GM18498 (cell line): ENCODE measurements around the gene SMPD3.
A peak's percentile ranks its signal among the peaks of the same experiment; 100 is the strongest.

Experiments used
- ATAC-seq: cut with Tn5 transposase; IDR thresholded peaks from one replicate; pipeline ENCODE4 v1.9.1; 2021; ENCODE audit warnings: mild to moderate bottlenecking, moderate library complexity; ENCODE audit not compliant: unreplicated experiment

Gene SMPD3

GRCh38 chr16:68444056-68444657 is 4.2 kb downstream of the SMPD3 start:
- no peak for ATAC-seq

- ATAC-seq = no peak
Measured at GRCh38 chr16:68436581-68436980, 11.7 kb downstream of the SMPD3 start.

- no peak for ATAC-seq
Measured at GRCh38 chr16:68434624-68435210, 13.6 kb downstream of the SMPD3 start.

- no peak for ATAC-seq
Measured at GRCh38 chr16:68433316-68433715, 15.0 kb downstream of the SMPD3 start.

- ATAC-seq = no peak
Measured at GRCh38 chr16:68432701-68433100, 15.6 kb downstream of the SMPD3 start.

- no peak for ATAC-seq
Measured at GRCh38 chr16:68429076-68429854, 19.0 kb downstream of the SMPD3 start.

GRCh38 chr16:68427649-68428303 is 20.5 kb downstream of the SMPD3 start:
- no peak for ATAC-seq

- no peak for ATAC-seq
Measured at GRCh38 chr16:68426347-68426652, 22.0 kb downstream of the SMPD3 start.

GRCh38 chr16:68425498-68426346 is 22.6 kb downstream of the SMPD3 start:
- ATAC-seq = no peak

GRCh38 chr16:68423771-68424170 is 24.5 kb downstream of the SMPD3 start:
- ATAC-seq = no peak

- no peak for ATAC-seq
Measured at GRCh38 chr16:68422396-68422960, 25.8 kb downstream of the SMPD3 start.

- no peak for ATAC-seq
Measured at GRCh38 chr16:68421076-68421475, 27.2 kb downstream of the SMPD3 start.

GRCh38 chr16:68420366-68420942 is 27.9 kb downstream of the SMPD3 start:
- no peak for ATAC-seq

GRCh38 chr16:68417711-68418301 is 30.5 kb downstream of the SMPD3 start:
- ATAC-seq = peak; percentile 86

- no peak for ATAC-seq
Measured at GRCh38 chr16:68416057-68417046, 32.0 kb downstream of the SMPD3 start.

- no peak for ATAC-seq
Measured at GRCh38 chr16:68414581-68414980, 33.7 kb downstream of the SMPD3 start.

- no peak for ATAC-seq
Measured at GRCh38 chr16:68412061-68412460, 36.2 kb downstream of the SMPD3 start.

- ATAC-seq = no peak
Measured at GRCh38 chr16:68411086-68411485, 37.2 kb downstream of the SMPD3 start.

GRCh38 chr16:68408967-68409366 is 39.3 kb downstream of the SMPD3 start:
- ATAC-seq = no peak
